Stomach (tissue), 9 donors: Measurements from ENCODE around the gene MAPK1. TPM values are rescaled to one million over a fixed set of nuclear protein-coding genes. Genes with fewer than 3 reads are reported as not detected.
"Not testable (repeated sequence)": the region's sequence is repeated elsewhere in the genome, so short reads cannot be mapped to it uniquely, and the experiment has no call there.

Experiments
- DNase-seq, 2 donors: peaks; one replicate each; pipeline versions ENCODE4 v3.0.0 to v3.0.0-alpha.2; 2013 to 2019
- H3K27ac ChIP-seq, 5 donors: fragments of 200-600 bp in 4 of 5; sonication (generic) in 4 of 5; one replicate each; pipeline ENCODE4 v1.5.1; 2013 to 2019; ENCODE audit warnings: mild to moderate bottlenecking in 1 of 5, moderate library complexity in 1 of 5
- H3K27me3 ChIP-seq, 3 donors: fragments of 200-600 bp; sonication (generic); one replicate each; pipeline ENCODE4 v1.5.1; 2017 to 2019; ENCODE audit warnings: mixed run types in 1 of 3
- H3K36me3 ChIP-seq, 4 donors: fragments of 200-600 bp; sonication (generic); 1 replicate in 3 of 4; 2 replicates in 1 of 4; pipeline ENCODE4 v1.5.1; 2016 to 2019
- H3K4me1 ChIP-seq, 4 donors: fragments of 200-600 bp; sonication (generic); one replicate each; pipeline ENCODE4 v1.5.1; 2016 to 2019
- H3K4me3 ChIP-seq, 4 donors: fragments of 200-600 bp; sonication (generic) in 3 of 4; one replicate each; pipeline ENCODE4 v1.5.1; 2016 to 2019; ENCODE audit warnings: mild to moderate bottlenecking in 1 of 4
- H3K9me3 ChIP-seq, 4 donors: fragments of 200-600 bp; sonication (generic); one replicate each; pipeline ENCODE4 v1.5.1; 2016 to 2019
- CTCF ChIP-seq, 7 experiments: fragments of 450-650 bp in 4 of 7; fragments of 200-600 bp in 3 of 7; sonication (generic) in 3 of 7; IDR thresholded peaks; one replicate each; pipeline ENCODE4 v1.5.1; 2016 to 2019; ENCODE audit warnings: antibody characterized with exemption in 7 of 7, control low read depth in 2 of 7, mild to moderate bottlenecking in 1 of 7
- EP300 ChIP-seq: sonication (generic); formaldehyde crosslinking; IDR thresholded peaks from one replicate; pipeline ENCODE4 v1.6.1; 2017; ENCODE audit warnings: antibody characterized with exemption
- POLR2A ChIP-seq, 4 donors: fragments of 450-650 bp; IDR thresholded peaks; one replicate each; pipeline ENCODE4 v1.6.1; 2016; ENCODE audit warnings: antibody characterized with exemption in 4 of 4, control low read depth in 2 of 4, mild to moderate bottlenecking in 1 of 4, moderate library complexity in 1 of 4
- POLR2AphosphoS5 ChIP-seq, 3 donors: sonication (generic); formaldehyde crosslinking; IDR thresholded peaks; one replicate each; pipeline ENCODE4 v1.6.1; 2016; ENCODE audit warnings: antibody characterized with exemption in 3 of 3
- whole genome bisulfite sequencing, 5 donors: extraction: QIAGEN DNeasy Blood & Tissue Kit in 3 of 5; methylation state at CpG; one replicate each; pipeline versions ENCODE4 v1.1.5 to v1.1.7; 2013 to 2018; 5-methylcytosine and 5-hydroxymethylcytosine counted together
- intact Hi-C: fragments of 100-400 bp; cut with DNase I; formaldehyde crosslinking; loops from one replicate; pipeline ENCODE4 v1.15.1; 2023; ENCODE audit warnings: low total_unique reads
- polyA plus RNA-seq, 3 donors: library from polyadenylated mRNA; stranded (reverse); fragments of 200-250 nt; gene quantifications; one replicate each; pipeline ENCODE4 v1.2.3, GENCODE V29; 2013
- total RNA-seq, 5 donors: library from RNA; depleted of rRNA; stranded (reverse); fragments of >200 nt; gene quantifications; one replicate each; pipeline versions ENCODE4 v1.1.0 to v1.2.3, GENCODE V29; 2014 to 2016
- donor health status: healthy with polysubstance abuse.
- donor health status: Bipolar disorder and iron deficiency.
- donor health status: healthy.

The MAPK1 gene
- total and polyA plus RNA-seq, 8 donors = 10.4 to 81.6 (median 44.2) TPM

GRCh38 chr22:21856868-21857267 is 10.6 kb downstream of the MAPK1 start:
- WGBS, 5 donors = 79 to 98% (median 94%) methylated on average over 8 of the region's 8 CpGs
- DNase-seq = no peak
- no peak overlapping the region for H3K4me3 ChIP-seq
- no peaks in the 10 kb centered on the region for H3K27me3 ChIP-seq
- peak overlapping the region in 3 of 5 donors; percentile 61 to 66 (median 63) for H3K27ac ChIP-seq
- peaks cover 0 to 3% (median 0%) of the 10 kb centered on the region in 4 donors for H3K36me3 ChIP-seq
- intact Hi-C loops = no loop called here
- no peaks in the 10 kb centered on the region for H3K9me3 ChIP-seq
- H3K4me1 ChIP-seq = peaks cover 46 to 99% (median 73%) of the 10 kb centered on the region in 4 donors
- no peak for TF ChIP-seq EP300
- TF ChIP-seq POLR2A (IDR thresholded peaks at IDR 0.05) = no peak
- TF ChIP-seq POLR2AphosphoS5 (IDR thresholded peaks at IDR 0.05) = no peak

GRCh38 chr22:21856197-21856596 is 11.2 kb downstream of the MAPK1 start:
- no peak overlapping the region for H3K27ac ChIP-seq
- no peak for TF ChIP-seq CTCF (IDR thresholded peaks at IDR 0.05)
- no peak for TF ChIP-seq EP300
- TF ChIP-seq POLR2AphosphoS5 (IDR thresholded peaks at IDR 0.05) = no peak
- TF ChIP-seq POLR2A (IDR thresholded peaks at IDR 0.05) = no peak
- H3K9me3 ChIP-seq = no peaks in the 10 kb centered on the region
- peaks cover 0 to 3% (median 0%) of the 10 kb centered on the region in 4 donors for H3K36me3 ChIP-seq
- DNase-seq = no peak
- no peak overlapping the region for H3K4me3 ChIP-seq
- no peaks in the 10 kb centered on the region for H3K27me3 ChIP-seq
- H3K4me1 ChIP-seq = peaks cover 41 to 98% (median 68%) of the 10 kb centered on the region in 4 donors
- 88 to 96% (median 94%) methylated on average over 10 of the region's 10 CpGs for WGBS, 5 donors
- intact Hi-C loops = no loop called here

GRCh38 chr22:21855676-21856075 is 11.8 kb downstream of the MAPK1 start:
- Histone ChIP-seq H3K9me3 (no peaks in the 10 kb centered on the region), H3K27ac (no peak overlapping the region), H3K4me3 (no peak overlapping the region), H3K27me3 (no peaks in the 10 kb centered on the region), H3K36me3 (peaks cover 0 to 3% (median 0%) of the 10 kb centered on the region in 4 donors), H3K4me1 (peaks cover 36 to 98% (median 65%) of the 10 kb centered on the region in 4 donors)
- intact Hi-C loops = no loop called here
- TF ChIP-seq CTCF (IDR thresholded peaks at IDR 0.05) (no peak), POLR2AphosphoS5 (IDR thresholded peaks at IDR 0.05) (no peak), EP300 (no peak), POLR2A (IDR thresholded peaks at IDR 0.05) (no peak)
- 79 to 83% (median 81%) methylated on average over 6 of the region's 6 CpGs for WGBS, 5 donors
- DNase-seq = no peak

GRCh38 chr22:21850660-21851059 is 16.8 kb downstream of the MAPK1 start:
- no peak for TF ChIP-seq POLR2AphosphoS5 (IDR thresholded peaks at IDR 0.05)
- TF ChIP-seq EP300 = no peak
- no peak for TF ChIP-seq POLR2A (IDR thresholded peaks at IDR 0.05)
- Histone ChIP-seq H3K9me3 (no peaks in the 10 kb centered on the region), H3K27ac (no peak overlapping the region), H3K4me1 (peaks cover 7 to 94% (median 59%) of the 10 kb centered on the region in 4 donors), H3K27me3 (no peaks in the 10 kb centered on the region), H3K36me3 (peaks cover 0 to 3% (median 0%) of the 10 kb centered on the region in 4 donors), H3K4me3 (no peak overlapping the region)
- no peak for DNase-seq
- intact Hi-C loops = no loop called here

DNA sequence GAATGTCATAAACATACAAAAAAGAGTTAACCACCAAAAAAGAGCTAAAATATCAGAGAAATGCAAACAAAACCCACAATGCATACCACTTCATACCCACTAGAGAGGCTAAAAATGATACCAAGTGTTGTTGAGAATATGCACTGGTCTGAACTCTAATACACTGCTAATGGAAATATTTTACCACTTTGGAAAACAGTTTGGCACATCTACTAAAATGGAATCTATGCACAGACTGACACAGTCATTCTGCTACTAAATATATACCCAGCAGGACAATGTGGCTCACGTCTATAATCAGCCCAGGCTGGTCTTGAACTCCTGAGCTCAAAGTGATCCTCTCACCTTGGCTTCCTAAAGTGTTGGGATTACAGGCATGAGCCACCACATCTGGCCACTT is 18.0 kb downstream of the MAPK1 start:
- 19 to 42% (median 29%) methylated on average over 1 of the region's 1 CpG for WGBS, 5 donors
- intact Hi-C loops = no loop called here
- H3K27ac ChIP-seq = peak overlapping the region in 1 of 5 donors; percentile 6

DNA sequence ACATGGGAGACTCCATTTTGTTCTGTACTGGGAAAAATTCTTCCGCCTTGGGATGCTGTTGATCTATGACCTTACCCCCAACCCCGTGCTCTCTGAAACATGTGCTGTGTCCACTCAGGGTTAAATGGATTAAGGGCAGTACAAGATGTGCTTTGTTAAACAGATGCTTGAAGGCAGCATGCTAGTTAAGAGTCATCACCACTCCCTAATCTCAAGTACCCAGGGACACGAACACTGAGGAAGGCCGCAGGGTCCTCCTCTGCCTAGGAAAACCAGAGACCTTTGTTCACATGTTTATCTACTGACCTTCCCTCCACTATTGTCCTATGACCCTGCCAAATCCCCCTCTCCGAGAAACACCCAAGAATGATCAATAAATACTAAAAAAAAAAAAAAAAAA is 19.4 kb downstream of the MAPK1 start:
- H3K27ac ChIP-seq, DNase-seq, H3K4me3 ChIP-seq, H3K36me3 ChIP-seq, intact Hi-C loops, H3K27me3 ChIP-seq, H3K9me3 ChIP-seq: not testable (repeated sequence)
- WGBS, 5 donors = 83 to 95% (median 92%) methylated on average over 4 to 5 of the region's 5 CpGs
- peaks cover 7 to 93% (median 55%) of the 10 kb centered on the region in 4 donors for H3K4me1 ChIP-seq

More for the DNA sequence above, 18.0 kb downstream of the MAPK1 start:
- Histone ChIP-seq H3K27me3 (no peaks in the 10 kb centered on the region), H3K9me3 (no peaks in the 10 kb centered on the region), H3K4me1 (peaks cover 7 to 94% (median 56%) of the 10 kb centered on the region in 4 donors), H3K4me3 (no peak overlapping the region), H3K36me3 (peaks cover 0 to 3% (median 0%) of the 10 kb centered on the region in 4 donors)
- DNase-seq = no peak
- TF ChIP-seq CTCF (IDR thresholded peaks at IDR 0.05) (no peak), EP300 (no peak), POLR2A (IDR thresholded peaks at IDR 0.05) (no peak)
